Left colon (tissue), 2 donors: ENCODE measurements around the gene IPCEF1. TPM values are rescaled to one million over a fixed set of nuclear protein-coding genes. Genes with fewer than 3 reads are reported as not detected.

Experiments used
- ATAC-seq: fragments of 200-7000 bp; cut with Tn5 transposase; one replicate; pipeline ENCODE4 v1.9.1; 2020; ENCODE audit warnings: mild to moderate bottlenecking, moderate library complexity
- DNase-seq, 2 donors: peaks; one replicate each; pipeline ENCODE4 v3.0.0-alpha.2; 2020
- intact Hi-C, 2 donors: fragments of 100-400 bp; cut with DNase I in 1 of 2; cut with micrococcal nuclease in 1 of 2; formaldehyde crosslinking; loops; one replicate each; pipeline versions ENCODE4 v1.11.2 to v1.14.0; 2022; cut with DNase I, micrococcal nuclease
- total RNA-seq, 2 donors: library from RNA; stranded (reverse); fragmentation: NEBNext Ultra II Directional; extraction: Animal tissue kit (Norgen Biotek cat#: 25700); gene quantifications; one replicate each; pipeline ENCODE4 v1.2.1, GENCODE V29; 2021
- donor health status: DM: no; HTN: no; CAD: no.
- donor health status: DM: yes; HTN: yes; CAD: no.

The IPCEF1 gene
- total RNA-seq, 2 donors from 2014 or later = 1.2 to 1.8 TPM

DNA sequence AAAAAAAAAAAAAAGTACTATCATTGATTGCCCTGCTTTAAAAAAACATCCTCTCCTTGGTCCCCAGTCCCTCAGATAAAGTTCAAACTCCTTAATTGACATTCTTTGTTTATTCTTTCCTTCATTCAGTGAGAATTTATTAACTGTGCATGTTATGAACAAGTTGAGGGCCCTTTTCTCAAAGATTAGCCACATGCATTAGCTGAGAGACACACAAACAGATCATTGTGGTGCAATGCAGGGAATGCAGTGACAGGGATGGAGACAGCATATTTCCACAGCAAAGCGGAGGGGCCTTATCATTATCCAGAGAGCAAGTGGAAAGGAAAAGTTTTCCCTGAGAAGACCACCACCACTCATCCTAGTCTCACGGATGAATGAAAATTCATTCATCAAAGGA, 21.9 kb upstream of the IPCEF1 start:
- no peak for ATAC-seq
- intact Hi-C loops = no loop called here
- DNase-seq = no peak

DNA sequence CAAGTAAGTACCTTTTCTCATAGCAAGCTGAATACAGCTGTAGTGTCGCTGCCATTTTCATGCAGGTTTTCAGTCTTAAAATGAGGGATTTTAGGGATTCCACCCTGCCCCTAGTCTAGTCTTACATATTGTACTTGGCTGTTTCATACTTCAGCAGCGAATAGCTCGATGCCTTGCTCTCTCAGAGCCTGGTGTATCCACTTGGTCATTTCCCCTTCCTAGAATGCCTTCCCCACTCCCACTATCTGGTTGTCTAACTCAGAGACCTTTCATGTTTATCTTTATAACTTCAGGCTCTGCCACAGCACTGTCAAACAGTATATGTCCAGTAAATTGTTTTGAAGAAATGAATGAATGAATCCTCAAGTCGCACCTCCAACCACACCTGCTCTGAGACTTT, 21.1 kb upstream of the IPCEF1 start:
- DNase-seq (no peak), ATAC-seq (no peak)
- intact Hi-C loops = no loop called here

DNA sequence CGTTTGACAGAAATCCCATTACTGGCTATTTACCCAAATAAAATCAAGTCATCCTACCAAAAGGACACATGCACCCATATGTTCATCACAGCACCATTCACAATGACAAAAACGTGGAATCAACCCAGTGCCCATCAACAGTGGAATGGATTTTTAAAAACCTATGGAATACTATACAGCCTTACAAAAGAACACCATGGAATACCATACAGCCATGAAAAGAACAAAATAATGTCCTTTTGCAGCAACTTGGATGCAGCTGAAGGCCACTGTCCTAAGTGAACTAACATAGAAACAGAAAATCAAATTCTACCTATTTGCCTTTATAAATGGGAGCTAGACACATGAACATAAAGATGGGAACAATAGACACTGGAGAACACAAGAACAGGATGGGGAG, 17.4 kb upstream of the IPCEF1 start:
- ATAC-seq (no peak), DNase-seq (no peak)
- intact Hi-C loops = no loop called here

DNA sequence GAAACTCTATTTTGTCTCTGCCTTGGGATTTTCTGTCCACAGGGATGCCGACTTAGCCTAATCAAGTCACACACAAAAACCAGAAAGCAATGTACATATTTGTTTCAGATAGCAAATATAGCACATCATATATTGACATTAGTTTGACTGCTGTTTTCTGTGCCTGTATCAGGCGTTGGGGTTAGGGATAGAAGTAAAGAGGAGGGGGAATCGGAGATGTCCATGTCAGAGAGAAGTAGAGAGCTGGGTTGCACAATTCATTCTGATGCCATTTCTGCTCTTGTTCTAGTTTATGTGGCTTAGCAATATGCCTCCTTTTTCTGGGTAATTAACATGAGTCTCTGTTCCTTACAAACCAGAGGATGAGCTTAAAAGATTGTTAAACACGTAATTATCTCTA, 14.7 kb upstream of the IPCEF1 start:
- no peak for ATAC-seq
- DNase-seq = no peak
- intact Hi-C loops = no loop called here

DNA sequence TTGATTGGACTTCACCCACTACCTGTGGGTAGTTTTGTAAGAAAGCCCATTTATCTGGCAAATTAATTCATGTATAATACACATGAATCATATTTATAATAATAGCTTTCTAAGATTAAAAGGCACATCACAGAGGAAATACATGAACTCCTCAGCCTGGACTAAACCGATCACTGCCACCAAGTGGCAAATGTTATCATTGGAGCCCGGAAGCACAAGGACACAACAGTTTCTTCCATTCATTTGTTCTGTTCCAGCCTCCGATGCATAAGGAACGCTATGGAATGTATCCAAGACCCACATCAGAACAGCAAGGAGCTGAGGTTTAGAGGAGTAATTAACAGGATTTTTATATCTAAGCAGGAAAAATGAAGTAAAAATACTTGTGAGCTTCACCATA, 13.9 kb upstream of the IPCEF1 start:
- intact Hi-C loops = no loop called here
- DNase-seq (peak in 1 of 2 donors; percentile 13), ATAC-seq (peak; percentile 65)

DNA sequence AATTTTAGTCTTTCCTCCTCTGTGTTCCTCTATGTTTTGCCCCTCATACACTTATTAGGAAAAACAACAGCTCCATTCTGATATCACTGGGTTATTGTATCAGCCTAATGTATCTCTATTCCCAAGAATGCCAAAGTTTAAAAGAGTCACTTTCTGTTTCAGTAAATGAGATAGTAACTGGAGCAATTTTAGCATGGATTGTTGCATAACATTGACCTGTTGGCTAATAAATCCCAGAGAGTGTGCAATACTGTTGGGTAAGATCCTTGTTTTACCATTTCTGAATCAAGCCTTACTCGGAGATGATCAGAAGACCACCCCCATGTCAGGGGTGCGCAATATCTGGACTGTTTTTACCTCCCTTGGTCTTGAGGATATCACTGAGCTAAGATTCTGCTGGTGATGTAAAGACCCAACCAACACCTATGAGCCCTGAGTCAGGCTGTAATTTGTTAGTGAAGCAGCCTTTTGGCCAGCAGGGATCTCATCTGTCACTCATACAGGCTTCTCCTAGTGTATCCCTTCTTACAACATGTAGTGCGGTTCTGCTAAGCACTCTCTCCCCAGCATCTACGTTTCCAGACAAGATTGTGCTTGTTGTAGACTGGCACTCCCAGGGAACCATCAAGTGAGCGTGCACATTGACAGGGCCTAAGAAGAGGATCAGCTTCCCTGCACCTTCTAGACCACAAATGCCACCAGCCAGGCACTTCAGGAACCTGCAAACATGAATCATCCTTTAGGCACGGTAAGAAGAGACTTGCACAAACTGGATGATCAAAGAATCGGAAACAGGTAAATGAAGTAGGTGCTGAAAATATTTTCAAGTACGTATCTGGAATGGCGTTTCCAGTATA, 11.5 kb upstream of the IPCEF1 start:
- ATAC-seq (no peak), DNase-seq (no peak)
- intact Hi-C loops = no loop called here

DNA sequence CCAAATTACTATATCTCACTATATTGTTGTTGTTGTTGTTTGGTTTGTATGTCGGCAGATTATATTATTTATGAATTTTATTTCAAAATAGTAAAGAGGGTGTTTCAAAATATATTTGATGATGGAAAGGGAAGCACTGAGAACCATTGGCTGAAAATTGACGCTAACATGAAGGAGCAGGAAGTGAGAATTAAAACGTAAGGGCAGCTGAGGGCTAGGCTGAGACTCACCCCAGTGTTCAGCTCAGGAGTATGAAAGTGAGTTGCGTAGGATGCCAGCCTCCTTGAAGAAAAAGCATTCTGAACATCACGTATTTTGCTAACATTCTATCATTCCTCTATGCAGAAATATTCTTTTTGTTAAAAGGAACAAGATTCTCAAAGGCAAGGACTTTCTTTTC, 10.7 kb upstream of the IPCEF1 start:
- intact Hi-C loops = no loop called here
- ATAC-seq = no peak

DNA sequence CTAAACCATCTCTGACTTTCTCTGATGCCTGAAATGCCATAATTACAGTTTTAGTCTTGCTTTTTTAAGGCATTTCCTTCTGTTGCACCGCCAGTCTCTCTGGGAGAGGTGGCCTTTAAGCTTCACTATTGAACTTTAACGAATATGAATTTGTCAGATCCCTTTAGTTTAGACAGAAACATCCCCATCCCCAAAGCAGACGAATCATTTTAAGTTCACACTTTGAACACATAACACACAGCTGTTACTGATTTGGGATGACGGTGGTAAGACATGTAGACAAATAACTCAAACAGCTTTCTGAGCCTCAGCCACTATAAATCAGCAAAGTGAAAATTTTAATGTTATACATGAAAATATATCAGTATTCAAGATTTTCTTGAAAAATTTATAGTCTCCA, 7.2 kb upstream of the IPCEF1 start:
- DNase-seq = no peak
- no peak for ATAC-seq
- intact Hi-C loops = no loop called here

More for the DNA sequence above, 10.7 kb upstream of the IPCEF1 start:
- DNase-seq = no peak

DNA sequence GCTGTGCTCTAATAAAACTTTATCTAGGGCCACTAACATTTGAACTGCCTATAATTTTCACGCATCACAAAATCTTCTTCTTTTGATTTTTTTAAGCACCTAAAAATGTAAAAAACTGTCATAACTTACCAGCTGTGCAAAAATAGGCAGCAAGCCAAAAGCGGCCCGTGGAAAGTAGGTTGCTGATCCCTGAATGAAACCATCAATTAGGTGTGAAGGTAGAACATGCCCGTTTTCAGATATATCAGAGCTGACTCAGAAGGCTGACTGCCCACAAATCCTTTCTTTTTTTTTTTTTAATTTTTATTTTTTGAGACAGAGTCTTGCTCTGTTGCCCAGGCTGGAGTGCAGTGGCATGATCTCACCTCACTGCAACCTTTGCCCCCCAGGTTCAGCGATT, 4.9 kb upstream of the IPCEF1 start:
- DNase-seq (no peak), ATAC-seq (no peak)
- intact Hi-C loops = no loop called here

DNA sequence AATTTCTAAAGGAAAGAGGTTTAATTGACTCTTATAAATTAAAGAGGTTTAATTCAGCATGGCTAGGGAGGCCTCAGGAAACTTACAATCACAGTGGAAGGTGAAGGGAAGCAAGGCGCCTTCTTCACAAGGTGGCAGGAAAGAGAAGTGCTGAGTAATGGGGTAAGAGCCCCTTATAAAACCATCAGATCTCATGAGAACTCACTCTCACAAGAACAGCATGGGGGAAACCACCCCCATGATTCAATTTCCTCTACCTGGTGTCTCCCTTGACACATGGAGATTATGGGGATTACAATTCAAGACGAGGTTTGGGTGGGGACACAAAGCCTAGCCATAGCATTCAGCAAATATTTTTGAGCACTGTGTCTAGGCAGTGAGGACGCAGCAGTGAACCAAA, 3.9 kb upstream of the IPCEF1 start:
- intact Hi-C loops = no loop called here
- ATAC-seq = no peak

DNA sequence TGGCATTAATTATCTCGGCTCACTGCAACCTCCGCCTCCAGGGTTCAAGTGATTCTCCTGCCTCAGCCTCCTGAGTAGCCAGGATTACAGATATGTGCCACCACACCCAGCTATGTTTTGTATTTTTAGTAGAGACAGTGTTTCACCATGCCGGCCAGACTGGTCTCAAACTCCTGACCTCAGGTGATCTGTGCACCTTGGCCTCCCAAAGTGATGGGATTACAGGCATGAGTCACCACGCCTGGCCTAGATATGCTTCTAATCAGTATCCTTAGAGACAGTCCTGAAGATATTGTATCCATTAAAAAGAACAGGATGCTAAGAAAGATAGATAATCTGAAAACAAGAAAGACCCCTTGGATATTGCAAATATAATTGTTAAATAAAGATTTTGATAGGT, 3.1 kb upstream of the IPCEF1 start:
- no peak for DNase-seq
- ATAC-seq = no peak
- intact Hi-C loops = no loop called here

More for the DNA sequence above, 3.9 kb upstream of the IPCEF1 start:
- no peak for DNase-seq

DNA sequence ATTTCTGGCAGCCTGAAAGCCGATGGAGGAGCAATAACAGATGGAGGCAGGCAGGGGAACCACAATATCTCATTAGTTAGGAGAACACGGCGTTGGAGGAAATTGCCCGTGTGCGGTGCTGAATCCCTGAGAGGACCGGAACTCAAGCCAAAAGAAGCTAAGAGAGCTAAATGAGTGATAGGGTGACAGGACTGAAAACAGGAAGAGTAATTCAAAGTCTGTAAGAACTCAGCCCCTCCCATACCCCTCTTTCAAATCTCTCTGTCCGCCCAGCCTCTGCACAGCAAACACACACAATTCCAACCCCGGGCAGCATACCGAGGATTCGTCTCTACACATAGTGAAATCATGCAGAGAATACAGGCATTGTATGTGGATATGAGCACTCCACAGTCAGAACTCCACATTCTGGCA, 2.6 kb upstream of the IPCEF1 start:
- intact Hi-C loops = no loop called here
- DNase-seq = no peak
- no peak for ATAC-seq

DNA sequence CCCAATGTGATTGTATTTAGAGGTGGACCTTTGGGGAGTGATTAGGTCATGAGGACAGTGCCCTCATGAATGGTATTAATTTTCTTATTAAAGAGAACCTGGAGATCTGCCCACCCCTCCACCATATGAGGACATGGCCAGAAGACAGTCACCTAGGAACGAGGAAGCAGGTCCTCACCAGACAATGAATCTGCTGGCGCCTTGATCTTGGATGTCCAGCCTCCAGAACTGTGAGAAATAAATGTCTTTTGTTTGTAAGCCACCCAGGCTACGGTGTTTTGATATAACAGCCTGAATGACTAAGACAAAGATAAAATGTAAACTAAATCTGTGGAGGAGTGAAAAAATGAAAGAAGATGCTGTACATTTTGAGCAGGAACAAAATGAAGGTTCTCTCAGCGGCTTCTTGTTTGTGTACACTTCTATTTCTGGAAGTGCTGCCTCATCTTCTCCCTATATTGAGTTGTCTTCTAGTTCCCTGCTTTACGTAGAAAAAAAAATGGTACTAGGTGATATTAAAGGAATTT, 1.5 kb upstream of the IPCEF1 start:
- no peak for ATAC-seq
- no peak for DNase-seq
- intact Hi-C loops = no loop called here

DNA sequence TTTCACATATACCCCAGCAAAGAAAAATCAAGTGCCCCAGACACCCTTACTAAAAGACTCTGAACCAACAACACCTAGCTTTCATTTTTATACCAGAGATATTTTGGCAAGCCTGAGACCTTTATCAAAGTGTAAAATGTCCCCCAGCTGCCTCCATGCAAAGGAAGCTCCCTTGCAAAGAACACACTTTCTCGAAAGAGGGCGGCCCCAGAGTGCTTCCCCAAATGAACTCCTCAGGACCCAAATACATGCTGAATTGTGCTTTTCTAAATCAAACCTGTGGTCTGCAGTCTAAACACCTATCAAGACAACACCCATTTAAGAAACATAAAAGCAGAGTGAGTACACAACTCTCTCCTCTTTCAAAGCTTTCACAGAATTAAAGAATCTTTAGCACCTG, 490 bp downstream of the IPCEF1 start:
- intact Hi-C loops = no loop called here
- DNase-seq (no peak), ATAC-seq (no peak)

DNA sequence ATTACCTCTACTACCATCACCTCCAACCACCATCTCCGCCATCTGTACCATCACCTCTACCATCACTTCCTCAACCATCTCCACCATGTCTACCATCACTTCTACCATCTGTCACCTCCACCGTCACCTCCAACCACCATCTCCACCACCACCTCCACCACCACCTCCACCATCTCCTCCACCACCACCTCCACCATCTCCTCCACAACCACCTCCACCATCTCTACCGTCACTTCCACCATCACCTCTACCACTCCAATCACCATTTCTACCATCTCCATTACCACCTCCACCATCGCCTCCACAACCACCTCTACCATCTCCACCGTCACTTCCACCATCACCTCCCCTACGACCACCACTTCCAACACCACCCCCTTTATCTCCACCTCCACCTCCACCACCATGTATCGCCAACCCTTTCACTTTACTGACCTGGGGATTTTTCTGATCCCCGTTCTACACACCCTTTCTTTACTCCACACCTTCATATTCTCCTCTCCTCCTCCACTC, 2.3 kb downstream of the IPCEF1 start:
- ATAC-seq (no peak), DNase-seq (no peak)
- intact Hi-C loops = no loop called here

DNA sequence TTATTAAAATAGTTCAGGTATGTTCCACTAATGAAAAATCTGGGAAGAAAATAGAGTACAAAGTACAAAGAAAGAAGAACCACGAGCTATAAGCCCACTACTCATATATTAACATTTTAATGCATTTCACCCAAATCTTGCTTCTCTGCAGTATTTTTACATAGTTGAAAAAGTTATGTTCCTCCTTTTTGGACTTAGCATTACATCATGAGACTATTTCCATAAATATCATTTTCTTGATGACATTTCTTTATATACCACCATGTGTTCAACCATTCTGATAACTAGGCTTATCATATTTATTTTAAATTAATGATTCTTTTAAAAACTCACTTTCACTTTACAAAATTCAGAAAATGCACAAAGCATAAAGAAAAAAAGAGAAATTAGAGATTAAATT, 3.0 kb downstream of the IPCEF1 start:
- ATAC-seq (no peak), DNase-seq (no peak)
- intact Hi-C loops = no loop called here

DNA sequence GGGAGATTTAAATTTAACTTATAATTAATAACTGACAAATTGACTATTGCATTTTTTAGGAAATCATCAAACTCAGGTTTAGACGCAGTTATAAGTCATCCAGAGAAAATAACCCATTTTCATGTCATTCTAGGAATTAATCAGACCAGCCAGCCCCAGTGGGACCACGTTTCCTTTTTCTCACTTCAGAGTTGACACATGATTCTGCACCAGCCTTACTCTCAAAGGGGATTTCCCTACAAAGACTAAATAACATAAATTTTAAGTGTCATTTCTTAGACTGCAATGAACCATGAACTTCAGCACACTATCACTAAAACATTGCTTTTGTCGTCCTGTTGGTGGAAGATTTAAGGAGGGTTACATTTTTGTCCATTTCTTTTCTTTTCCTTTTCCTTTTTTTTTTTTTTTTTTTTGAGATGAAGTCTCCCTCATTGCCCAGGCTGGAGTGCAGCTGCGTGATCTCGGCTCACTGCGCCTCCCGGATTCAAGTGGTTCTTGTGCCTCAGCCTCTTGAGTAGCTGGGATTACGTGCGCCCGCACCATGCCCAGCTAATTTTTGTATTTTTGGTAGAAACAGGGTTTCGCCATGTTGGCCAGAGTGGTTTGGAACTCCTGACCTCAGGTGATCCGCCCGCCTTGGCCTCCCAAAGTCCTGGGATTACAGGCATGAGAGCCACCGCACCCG, 3.6 kb downstream of the IPCEF1 start:
- ATAC-seq (no peak), DNase-seq (no peak)
- intact Hi-C loops = no loop called here

DNA sequence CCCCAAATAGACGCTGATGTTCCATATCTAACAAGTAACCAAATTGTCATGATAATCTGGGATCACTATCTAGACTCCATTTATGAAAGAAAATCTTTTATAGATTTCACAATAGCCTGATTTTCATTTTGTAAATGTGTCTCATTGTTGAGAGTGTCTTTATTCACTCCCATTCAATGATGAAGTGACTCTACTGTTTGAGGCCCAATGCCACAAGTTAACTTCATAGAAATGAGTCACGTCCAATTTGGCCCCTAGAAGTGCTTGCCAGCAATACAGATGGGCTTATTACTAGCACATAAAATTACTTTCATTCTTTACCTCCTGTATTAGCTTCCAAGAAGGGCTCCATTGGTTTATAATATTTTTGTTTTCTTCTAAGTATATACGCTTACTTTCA, 6.3 kb downstream of the IPCEF1 start:
- no peak for ATAC-seq
- intact Hi-C loops = no loop called here

DNA sequence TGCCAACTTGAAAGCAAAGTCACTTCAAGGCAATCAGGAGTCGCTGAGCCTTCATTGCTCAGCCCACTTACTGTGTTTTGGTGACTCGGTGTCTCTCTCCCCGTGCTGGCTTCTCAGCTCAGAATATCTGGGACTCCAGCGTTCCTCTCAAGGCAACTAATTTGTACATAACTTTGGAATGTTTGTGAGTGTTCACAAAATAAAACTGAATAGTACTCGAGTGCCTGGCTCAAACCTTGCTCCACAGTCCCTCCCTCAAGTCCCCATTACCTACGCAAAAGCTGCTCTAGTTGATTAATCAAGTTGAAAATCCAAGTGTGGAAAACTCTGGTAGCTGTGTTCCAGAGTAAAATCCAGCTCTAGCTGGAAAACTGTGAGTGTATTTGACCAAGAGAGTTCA, 8.6 kb downstream of the IPCEF1 start:
- no peak for DNase-seq
- ATAC-seq = no peak
- intact Hi-C loops = no loop called here

More for the DNA sequence above, 6.3 kb downstream of the IPCEF1 start:
- DNase-seq = no peak

DNA sequence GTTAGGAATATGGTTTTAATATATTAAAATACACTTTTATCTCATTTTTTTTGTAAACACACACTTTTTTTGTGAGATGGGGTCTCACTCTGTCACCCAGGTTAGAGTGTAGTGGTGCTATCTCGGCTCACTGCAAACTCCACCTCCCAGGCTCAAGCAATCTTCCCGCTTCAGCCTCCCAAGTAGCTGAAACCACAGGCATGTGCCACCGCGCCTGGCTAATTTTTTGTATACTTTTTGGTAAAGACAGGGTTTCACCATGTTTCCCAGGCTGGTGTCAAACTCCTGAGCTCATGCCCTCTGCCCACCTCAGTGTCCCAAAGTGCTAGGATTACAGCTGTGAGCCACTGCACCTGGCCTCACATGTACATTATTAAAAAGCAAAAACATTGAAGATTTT, 10.8 kb downstream of the IPCEF1 start:
- ATAC-seq (no peak), DNase-seq (no peak)
- intact Hi-C loops = no loop called here
